ENCODE results near the gene TAF4.

The TAF4 gene

GRCh38 chr20:62008643-62009183 lies 57.0 kb downstream of the TAF4 start:
- Histone ChIP-seq H3K27ac (ENCODE audit: low read depth, low read length) (no peak overlapping the region), H3K9ac (ENCODE audit: low read length) (no peak overlapping the region), H3K27me3 (ENCODE audit: control insufficient read depth, insufficient read depth, low read length) (no peaks in the 10 kb centered on the region), H3K4me1 (ENCODE audit: control insufficient read depth, insufficient read depth, low read length) (no peaks in the 10 kb centered on the region), H3K4me3 (ENCODE audit: low read depth, low read length) (no peak overlapping the region), H3K36me3 (ENCODE audit: control insufficient read depth, insufficient read depth, low read length) (peaks cover 89% of the 10 kb centered on the region), H3K9me3 (ENCODE audit: control insufficient read depth, insufficient read depth, low read depth, low read length) (no peaks in the 10 kb centered on the region)

DNA sequence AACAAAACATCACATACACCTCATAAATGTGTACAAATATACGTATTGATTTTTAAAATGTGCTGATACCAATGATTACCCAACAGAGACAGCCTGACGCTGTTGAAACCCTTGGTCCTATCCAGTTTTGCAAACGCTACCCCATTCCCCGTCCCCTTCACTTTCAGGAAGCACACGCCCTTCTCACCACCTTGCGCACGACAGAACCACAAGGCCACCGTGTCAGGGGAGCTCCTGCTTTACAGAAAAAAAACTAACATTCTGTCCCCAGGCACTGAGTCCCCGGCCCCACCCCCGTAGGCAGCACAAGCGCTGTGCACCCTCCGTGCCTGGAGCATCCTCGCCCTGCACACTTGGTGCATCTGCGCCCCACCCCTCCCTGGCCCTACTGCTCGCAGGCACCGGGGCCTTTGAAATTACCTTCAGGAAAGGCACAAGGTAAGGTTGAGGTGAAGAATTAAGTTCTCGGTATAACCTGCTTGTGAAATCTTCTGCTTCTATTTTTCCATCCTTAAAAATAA lies 58.5 kb downstream of the TAF4 start:
- Histone ChIP-seq H3K9me3 (ENCODE audit: control insufficient read depth, insufficient read depth, low read depth, low read length) (no peaks in the 10 kb centered on the region), H3K4me1 (ENCODE audit: control insufficient read depth, insufficient read depth, low read length) (no peaks in the 10 kb centered on the region), H3K9ac (ENCODE audit: low read length) (no peak overlapping the region), H3K4me3 (ENCODE audit: low read depth, low read length) (no peak overlapping the region), H3K27ac (ENCODE audit: low read depth, low read length) (no peak overlapping the region), H3K27me3 (ENCODE audit: control insufficient read depth, insufficient read depth, low read length) (no peaks in the 10 kb centered on the region), H3K36me3 (ENCODE audit: control insufficient read depth, insufficient read depth, low read length) (peaks cover 89% of the 10 kb centered on the region)

GRCh38 chr20:62006482-62006881 lies 59.2 kb downstream of the TAF4 start:
- H3K27ac ChIP-seq (ENCODE audit: low read depth, low read length): no peak overlapping the region
- no peak overlapping the region for H3K4me3 ChIP-seq (ENCODE audit: low read depth, low read length)
- no peak overlapping the region for H3K9ac ChIP-seq (ENCODE audit: low read length)
- H3K36me3 ChIP-seq (ENCODE audit: control insufficient read depth, insufficient read depth, low read length): peaks cover 89% of the 10 kb centered on the region
- no peaks in the 10 kb centered on the region for H3K9me3 ChIP-seq (ENCODE audit: control insufficient read depth, insufficient read depth, low read depth, low read length)
- no peaks in the 10 kb centered on the region for H3K4me1 ChIP-seq (ENCODE audit: control insufficient read depth, insufficient read depth, low read length)
- H3K27me3 ChIP-seq (ENCODE audit: control insufficient read depth, insufficient read depth, low read length): no peaks in the 10 kb centered on the region

DNA sequence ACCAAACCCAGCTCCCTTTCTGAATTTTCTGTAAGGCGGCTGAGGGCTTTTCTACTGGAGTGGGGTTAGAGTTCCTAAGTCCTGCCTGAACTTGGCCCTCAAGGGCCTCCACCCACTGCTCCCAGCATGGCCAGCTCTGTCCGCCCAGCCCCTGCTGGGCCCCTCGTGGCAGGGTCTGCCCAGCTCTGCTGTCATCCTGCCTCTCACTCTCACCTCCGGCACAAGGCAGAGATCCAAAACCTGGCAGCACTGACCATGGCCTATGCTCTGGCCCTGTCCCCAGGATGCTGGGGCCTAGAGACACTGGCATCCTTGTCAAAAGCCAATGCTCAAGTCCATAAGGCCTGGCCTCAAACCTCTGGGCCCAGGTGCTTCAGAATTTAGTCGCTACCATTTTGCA lies 61.1 kb downstream of the TAF4 start:
- Histone ChIP-seq H3K4me1 (ENCODE audit: control insufficient read depth, insufficient read depth, low read length) (no peaks in the 10 kb centered on the region), H3K9me3 (ENCODE audit: control insufficient read depth, insufficient read depth, low read depth, low read length) (no peaks in the 10 kb centered on the region), H3K27ac (ENCODE audit: low read depth, low read length) (no peak overlapping the region), H3K9ac (ENCODE audit: low read length) (no peak overlapping the region), H3K27me3 (ENCODE audit: control insufficient read depth, insufficient read depth, low read length) (no peaks in the 10 kb centered on the region), H3K4me3 (ENCODE audit: low read depth, low read length) (no peak overlapping the region), H3K36me3 (ENCODE audit: control insufficient read depth, insufficient read depth, low read length) (peaks cover 99% of the 10 kb centered on the region)

- H3K27ac ChIP-seq (ENCODE audit: low read depth, low read length): no peak overlapping the region
- no peak overlapping the region for H3K4me3 ChIP-seq (ENCODE audit: low read depth, low read length)
- peaks cover 99% of the 10 kb centered on the region for H3K36me3 ChIP-seq (ENCODE audit: control insufficient read depth, insufficient read depth, low read length)
- no peaks in the 10 kb centered on the region for H3K9me3 ChIP-seq (ENCODE audit: control insufficient read depth, insufficient read depth, low read depth, low read length)
- H3K4me1 ChIP-seq (ENCODE audit: control insufficient read depth, insufficient read depth, low read length): no peaks in the 10 kb centered on the region
- no peaks in the 10 kb centered on the region for H3K27me3 ChIP-seq (ENCODE audit: control insufficient read depth, insufficient read depth, low read length)
- H3K9ac ChIP-seq (ENCODE audit: low read length): no peak overlapping the region
Measured at GRCh38 chr20:62003567-62004405, 61.9 kb downstream of the TAF4 start.

GRCh38 chr20:62002882-62003480 lies 62.7 kb downstream of the TAF4 start:
- H3K4me3 ChIP-seq (ENCODE audit: low read depth, low read length): no peak overlapping the region
- H3K27me3 ChIP-seq (ENCODE audit: control insufficient read depth, insufficient read depth, low read length): no peaks in the 10 kb centered on the region
- H3K4me1 ChIP-seq (ENCODE audit: control insufficient read depth, insufficient read depth, low read length): no peaks in the 10 kb centered on the region
- H3K27ac ChIP-seq (ENCODE audit: low read depth, low read length): no peak overlapping the region
- H3K36me3 ChIP-seq (ENCODE audit: control insufficient read depth, insufficient read depth, low read length): peaks cover 99% of the 10 kb centered on the region
- H3K9me3 ChIP-seq (ENCODE audit: control insufficient read depth, insufficient read depth, low read depth, low read length): no peaks in the 10 kb centered on the region
- H3K9ac ChIP-seq (ENCODE audit: low read length): no peak overlapping the region

DNA sequence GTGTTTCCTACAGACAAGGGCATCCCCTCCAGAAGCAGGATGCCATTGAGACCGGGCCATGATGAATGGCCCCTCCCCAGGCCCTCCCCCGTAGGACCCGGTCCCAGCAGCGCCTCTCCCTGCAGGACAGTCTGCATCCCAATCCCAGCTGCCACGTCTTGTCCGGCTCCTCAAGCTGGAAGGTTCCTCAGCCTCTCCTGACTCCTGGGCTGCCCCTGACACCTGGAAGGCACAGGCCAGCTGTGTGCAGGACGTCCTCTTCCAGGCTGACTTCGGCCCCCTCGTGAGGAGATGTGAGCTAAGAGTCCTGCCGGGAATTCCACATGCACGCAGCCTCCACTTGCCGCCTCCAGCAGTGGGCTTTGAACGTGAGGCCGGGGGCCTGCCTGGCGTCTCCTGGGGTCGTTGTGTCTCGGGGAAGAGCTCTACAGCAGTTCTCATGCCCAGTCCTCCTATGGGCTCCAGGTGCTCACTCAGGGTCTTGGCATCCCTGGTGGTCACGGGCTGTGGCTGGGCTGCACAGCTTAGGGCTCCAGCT lies 64.4 kb downstream of the TAF4 start:
- Histone ChIP-seq H3K27me3 (ENCODE audit: control insufficient read depth, insufficient read depth, low read length) (no peaks in the 10 kb centered on the region), H3K9ac (ENCODE audit: low read length) (no peak overlapping the region), H3K27ac (ENCODE audit: low read depth, low read length) (no peak overlapping the region), H3K9me3 (ENCODE audit: control insufficient read depth, insufficient read depth, low read depth, low read length) (no peaks in the 10 kb centered on the region), H3K36me3 (ENCODE audit: control insufficient read depth, insufficient read depth, low read length) (peaks cover 99% of the 10 kb centered on the region), H3K4me3 (ENCODE audit: low read depth, low read length) (no peak overlapping the region), H3K4me1 (ENCODE audit: control insufficient read depth, insufficient read depth, low read length) (no peaks in the 10 kb centered on the region)

DNA sequence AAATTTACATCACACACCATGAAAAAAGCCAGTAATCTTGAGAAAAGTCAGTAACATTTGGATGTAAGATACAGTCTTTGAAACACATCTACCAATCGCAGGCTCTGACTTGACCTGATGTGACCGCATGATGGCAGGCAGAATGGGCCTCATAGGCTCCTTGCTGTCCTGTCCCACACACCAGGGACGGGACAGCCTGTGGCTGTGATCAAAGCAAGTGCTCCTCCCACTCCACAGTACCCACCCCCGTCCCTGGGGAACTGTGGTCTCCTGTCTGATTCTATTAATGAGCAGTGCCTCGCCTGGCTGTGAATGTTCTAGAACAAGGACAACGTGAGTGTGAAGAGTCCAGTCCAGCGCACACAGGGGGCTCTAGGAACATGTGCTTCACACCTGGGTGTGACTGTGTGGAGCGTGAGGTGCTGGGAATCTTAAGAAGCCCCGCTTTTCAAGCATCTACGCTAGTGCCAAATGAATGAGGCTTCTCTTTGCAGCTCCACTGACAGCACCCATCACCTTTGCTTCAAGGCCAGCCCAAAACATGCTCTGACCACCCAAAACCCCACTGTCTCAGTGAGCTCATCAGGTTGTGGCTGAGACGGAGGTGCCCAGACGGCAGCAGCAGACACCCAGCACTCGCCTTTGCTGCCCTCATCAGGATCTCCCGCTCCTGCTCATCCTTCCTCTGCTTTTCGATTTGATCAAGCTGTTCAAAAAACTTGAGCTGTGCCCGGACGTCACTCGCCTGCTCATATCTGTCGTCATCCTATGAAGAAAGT lies 67.1 kb downstream of the TAF4 start:
- peaks cover 94% of the 10 kb centered on the region for H3K36me3 ChIP-seq (ENCODE audit: control insufficient read depth, insufficient read depth, low read length)
- no peaks in the 10 kb centered on the region for H3K4me1 ChIP-seq (ENCODE audit: control insufficient read depth, insufficient read depth, low read length)
- no peaks in the 10 kb centered on the region for H3K27me3 ChIP-seq (ENCODE audit: control insufficient read depth, insufficient read depth, low read length)
- H3K9me3 ChIP-seq (ENCODE audit: control insufficient read depth, insufficient read depth, low read depth, low read length): no peaks in the 10 kb centered on the region
- no peak overlapping the region for H3K9ac ChIP-seq (ENCODE audit: low read length)
- no peak overlapping the region for H3K4me3 ChIP-seq (ENCODE audit: low read depth, low read length)
- H3K27ac ChIP-seq (ENCODE audit: low read depth, low read length): no peak overlapping the region

- H3K9ac ChIP-seq (ENCODE audit: low read length): no peak overlapping the region
- no peaks in the 10 kb centered on the region for H3K27me3 ChIP-seq (ENCODE audit: control insufficient read depth, insufficient read depth, low read length)
- H3K4me3 ChIP-seq (ENCODE audit: low read depth, low read length): no peak overlapping the region
- H3K9me3 ChIP-seq (ENCODE audit: control insufficient read depth, insufficient read depth, low read depth, low read length): no peaks in the 10 kb centered on the region
- no peak overlapping the region for H3K27ac ChIP-seq (ENCODE audit: low read depth, low read length)
- peaks cover 94% of the 10 kb centered on the region for H3K36me3 ChIP-seq (ENCODE audit: control insufficient read depth, insufficient read depth, low read length)
- no peaks in the 10 kb centered on the region for H3K4me1 ChIP-seq (ENCODE audit: control insufficient read depth, insufficient read depth, low read length)
Measured at GRCh38 chr20:61997891-61998290, 67.8 kb downstream of the TAF4 start.

DNA sequence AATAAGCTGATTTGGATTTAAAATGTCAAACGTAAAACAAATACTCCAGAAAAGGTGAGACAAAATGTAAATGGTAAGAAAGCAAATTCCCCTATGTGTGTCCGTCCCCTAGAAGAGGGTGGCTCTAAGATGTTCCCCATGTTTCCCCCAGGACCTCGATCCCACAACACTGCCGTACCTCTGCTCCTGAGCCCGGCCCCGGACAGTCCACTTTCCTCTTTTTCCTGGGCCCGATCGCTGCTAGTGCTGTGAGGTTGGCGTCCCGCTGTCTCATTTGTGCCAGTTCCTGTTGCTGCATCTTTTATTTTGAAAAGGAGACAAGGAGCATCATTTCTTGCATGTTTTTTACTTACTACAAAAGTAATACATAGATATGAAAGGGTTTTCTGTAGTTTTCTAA lies 68.3 kb downstream of the TAF4 start:
- Histone ChIP-seq H3K9me3 (ENCODE audit: control insufficient read depth, insufficient read depth, low read depth, low read length) (no peaks in the 10 kb centered on the region), H3K36me3 (ENCODE audit: control insufficient read depth, insufficient read depth, low read length) (peaks cover 94% of the 10 kb centered on the region), H3K4me3 (ENCODE audit: low read depth, low read length) (no peak overlapping the region), H3K27me3 (ENCODE audit: control insufficient read depth, insufficient read depth, low read length) (no peaks in the 10 kb centered on the region), H3K9ac (ENCODE audit: low read length) (no peak overlapping the region), H3K27ac (ENCODE audit: low read depth, low read length) (no peak overlapping the region), H3K4me1 (ENCODE audit: control insufficient read depth, insufficient read depth, low read length) (no peaks in the 10 kb centered on the region)
